Measurements from ENCODE around the gene IFIH1. TPM values are rescaled to one million over a fixed set of nuclear protein-coding genes. Genes with fewer than 3 reads are reported as not detected.

The IFIH1 gene
- 9.4 TPM for total RNA-seq

DNA sequence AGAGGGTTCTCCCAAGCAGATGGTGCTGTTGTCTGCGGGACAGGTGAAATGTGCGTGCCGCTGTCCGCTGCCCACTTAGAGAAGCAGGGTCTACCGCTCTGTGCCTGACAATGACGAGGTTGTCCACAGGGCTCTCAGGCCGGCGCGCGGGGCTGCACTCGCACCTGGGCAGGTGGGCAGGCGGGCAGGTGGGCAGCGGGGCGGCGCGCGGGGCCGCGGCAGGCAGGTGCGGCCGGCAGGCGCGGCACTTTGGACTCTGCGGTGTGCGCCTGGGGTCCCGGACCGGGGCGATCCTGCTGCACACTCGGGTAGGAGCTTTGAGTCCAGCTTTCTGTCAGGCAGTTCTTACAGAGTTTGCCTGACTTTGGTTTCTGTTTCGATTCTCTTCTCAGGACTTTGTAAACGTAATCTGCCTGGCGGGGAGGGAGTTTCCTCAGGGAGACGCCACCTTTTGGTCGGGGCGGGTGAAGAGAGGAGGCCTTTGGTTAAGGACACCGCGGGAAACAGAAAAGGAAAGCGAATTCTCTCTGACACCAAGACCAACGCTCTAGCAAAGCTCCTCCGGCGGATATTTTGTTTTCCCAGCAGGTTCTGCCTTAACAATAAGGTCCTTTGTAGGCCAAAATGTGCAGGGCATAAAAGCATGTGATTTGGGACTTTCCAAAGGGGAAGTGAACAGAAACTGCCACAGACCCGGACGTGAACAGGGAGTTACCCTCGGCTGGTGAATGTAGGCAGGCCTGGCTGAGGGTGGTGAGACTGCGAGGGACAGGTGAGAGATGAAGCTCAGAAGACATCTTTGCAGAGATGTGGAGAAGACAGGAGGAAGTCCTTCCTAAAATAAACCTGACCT, at the start of gene IFIH1:
Gene IFIH1 (minus strand): TSS at position 357 of the 853 bp plus-strand sequence. CDS start 377 bp downstream, outside the sequence.
- ATAC-seq, result peak; percentile 94
- peak; percentile 89 for DNase-seq (ENCODE audit: low spot score)

- DNase-seq (ENCODE audit: low spot score) (no peak), ATAC-seq (no peak)
Measured at GRCh38 chr2:162365392-162365791, 46.9 kb upstream of the IFIH1 start.

- ATAC-seq, result no peak
- DNase-seq (ENCODE audit: low spot score), result no peak
Measured at GRCh38 chr2:162344617-162344950, 26.1 kb upstream of the IFIH1 start.

GRCh38 chr2:162343824-162344616, 25.5 kb upstream of the IFIH1 start, which contains the start of gene GCA:
Gene GCA (plus strand): TSS chr2:162344132. CDS start chr2:162344249, 117 bp downstream.
- DNase-seq (ENCODE audit: low spot score) (peak; percentile 97), ATAC-seq (peak; percentile 98)

GRCh38 chr2:162343492-162343823, 25.0 kb upstream of the IFIH1 start:
- DNase-seq (ENCODE audit: low spot score) (no peak), ATAC-seq (no peak)

DNA sequence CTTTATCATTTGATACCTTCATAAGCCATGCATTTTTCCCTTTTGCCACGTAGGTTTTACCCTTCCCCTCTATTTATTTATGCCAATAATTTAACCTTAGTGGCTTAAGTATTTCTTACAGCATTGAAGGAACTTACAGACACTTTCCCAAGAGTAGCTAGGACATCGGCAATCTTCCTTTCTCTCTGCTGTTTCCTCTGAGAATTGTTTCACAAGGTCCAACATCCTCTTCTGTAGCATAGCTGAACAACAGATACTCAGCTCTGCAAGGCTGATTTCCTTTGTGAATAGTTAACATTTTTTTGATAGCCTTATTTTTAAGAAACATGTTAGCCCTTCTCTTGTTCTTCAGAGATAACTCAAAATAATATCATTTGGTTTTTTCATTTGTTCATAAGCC, 24.4 kb upstream of the IFIH1 start:
- ATAC-seq (no peak), DNase-seq (ENCODE audit: low spot score) (no peak)

- DNase-seq (ENCODE audit: low spot score) (no peak), ATAC-seq (no peak)
Measured at GRCh38 chr2:162342321-162342720, 23.8 kb upstream of the IFIH1 start.

- DNase-seq (ENCODE audit: low spot score) (no peak), ATAC-seq (no peak)
Measured at GRCh38 chr2:162340822-162341221, 22.3 kb upstream of the IFIH1 start.

DNA sequence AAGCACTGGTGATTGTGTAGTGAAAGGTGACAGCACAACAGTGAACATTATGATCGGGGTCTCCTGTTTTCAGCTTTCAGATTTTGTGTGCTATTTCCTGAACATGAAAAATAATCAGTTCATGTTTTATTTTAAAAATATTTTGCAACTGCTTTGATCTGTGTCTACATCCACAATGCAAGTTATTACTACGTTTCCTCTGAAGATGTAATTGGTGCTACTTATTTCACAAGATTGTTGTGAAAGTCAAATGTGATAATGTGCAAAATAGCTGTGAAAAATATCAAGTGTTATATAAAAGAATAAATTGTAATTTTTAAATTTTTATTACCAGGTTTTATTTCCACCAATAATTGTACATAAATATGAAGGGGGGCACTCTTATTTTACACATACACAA, 19.4 kb upstream of the IFIH1 start:
- DNase-seq (ENCODE audit: low spot score), result no peak
- ATAC-seq, result no peak

DNA sequence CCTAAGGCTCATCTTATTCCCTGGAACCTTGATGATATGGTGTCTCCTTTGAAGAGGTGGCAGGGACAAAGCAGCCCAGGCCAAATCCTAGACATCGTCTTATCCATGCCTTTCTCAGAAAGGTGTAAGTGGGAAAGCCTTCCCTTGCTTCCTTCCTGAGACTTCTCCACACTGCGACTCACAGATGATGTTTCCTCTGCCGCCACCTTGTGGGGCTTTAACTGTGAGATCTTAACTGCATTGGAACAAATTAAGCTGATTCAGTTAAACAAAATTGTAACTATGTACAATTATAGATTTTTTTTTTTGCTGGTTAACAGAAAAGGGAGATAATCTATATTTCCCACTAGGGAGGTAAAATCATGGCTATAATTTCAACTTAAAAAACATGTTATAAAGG, 15.5 kb upstream of the IFIH1 start:
- no peak for DNase-seq (ENCODE audit: low spot score)
- ATAC-seq, result peak; percentile 82

DNA sequence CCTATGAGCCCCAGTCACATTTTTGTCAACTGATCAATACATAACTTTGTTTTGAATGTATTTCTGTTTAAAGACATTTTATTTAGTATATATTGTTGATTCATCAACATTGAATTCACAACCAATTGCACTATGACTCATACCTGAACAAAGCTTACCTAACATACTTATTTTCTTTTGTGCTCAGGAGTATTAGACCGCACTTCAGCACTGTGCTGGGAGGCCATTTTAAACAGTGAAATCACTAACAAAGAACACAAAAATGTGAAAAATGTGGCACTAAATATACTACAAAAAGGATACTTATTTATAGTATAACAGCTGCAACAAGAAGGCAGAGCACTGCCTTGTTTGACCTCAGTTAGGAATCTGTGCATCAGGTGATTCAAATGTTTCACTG, 12.4 kb upstream of the IFIH1 start:
- ATAC-seq, result no peak
- DNase-seq (ENCODE audit: low spot score), result no peak

DNA sequence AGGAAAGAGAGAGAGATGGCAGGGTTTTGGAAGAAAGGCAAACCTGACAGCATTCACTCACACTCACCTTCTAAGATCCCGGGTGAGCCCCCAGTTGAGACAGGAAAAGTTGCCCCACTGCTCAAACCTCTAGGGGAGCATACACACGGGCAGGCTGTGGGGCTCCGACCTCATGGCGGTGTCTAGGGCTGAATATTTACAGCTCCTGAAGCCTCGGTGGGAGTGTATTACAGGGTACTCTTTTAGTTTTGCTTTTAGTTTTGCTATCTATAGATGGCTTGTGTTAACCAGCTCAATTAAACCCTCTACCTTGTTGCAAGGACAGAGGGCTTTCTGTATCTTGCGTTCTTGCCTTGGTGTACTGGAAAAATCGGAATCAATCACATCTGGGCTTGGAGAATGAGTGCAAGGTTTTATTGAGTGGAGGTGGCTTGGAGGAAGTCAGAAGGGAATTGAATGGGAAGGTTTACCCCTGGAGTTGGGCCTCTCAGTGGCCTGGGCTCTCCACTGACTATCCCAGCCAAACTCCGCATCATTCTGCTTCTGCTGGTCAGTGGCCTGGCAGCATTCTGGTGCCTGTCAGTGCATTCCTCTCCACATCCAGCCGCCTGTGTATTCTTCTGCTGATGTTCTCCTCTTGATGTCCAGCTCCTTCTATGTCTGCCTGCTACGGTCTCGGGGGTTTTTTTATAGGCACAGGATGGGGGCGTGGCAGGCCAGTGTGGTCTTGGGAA, 10.1 kb upstream of the IFIH1 start:
- no peak for ATAC-seq
- DNase-seq (ENCODE audit: low spot score), result no peak

DNA sequence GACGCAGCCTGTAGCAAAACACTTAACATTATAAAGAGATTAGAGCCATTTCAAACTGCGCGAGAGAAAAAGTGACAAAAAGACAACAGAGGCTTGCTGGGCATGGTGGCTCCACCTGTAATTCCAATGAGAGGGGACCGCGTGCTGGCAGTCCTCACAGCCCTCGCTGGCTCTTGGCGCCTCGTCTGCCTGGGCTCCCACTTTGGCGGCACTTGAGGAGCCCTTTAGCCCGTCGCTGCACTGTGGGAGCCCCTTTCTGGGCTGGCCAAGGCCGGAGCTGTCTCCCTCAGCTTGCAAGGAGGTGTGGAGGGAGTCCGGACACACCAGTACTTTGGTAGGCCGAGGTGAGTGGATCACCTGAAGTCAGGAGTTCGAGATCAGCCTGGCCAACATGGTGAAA, 9.3 kb upstream of the IFIH1 start:
- ATAC-seq (no peak), DNase-seq (ENCODE audit: low spot score) (no peak)

GRCh38 chr2:162327134-162327769, 8.8 kb upstream of the IFIH1 start:
- ATAC-seq (no peak), DNase-seq (ENCODE audit: low spot score) (no peak)

DNA sequence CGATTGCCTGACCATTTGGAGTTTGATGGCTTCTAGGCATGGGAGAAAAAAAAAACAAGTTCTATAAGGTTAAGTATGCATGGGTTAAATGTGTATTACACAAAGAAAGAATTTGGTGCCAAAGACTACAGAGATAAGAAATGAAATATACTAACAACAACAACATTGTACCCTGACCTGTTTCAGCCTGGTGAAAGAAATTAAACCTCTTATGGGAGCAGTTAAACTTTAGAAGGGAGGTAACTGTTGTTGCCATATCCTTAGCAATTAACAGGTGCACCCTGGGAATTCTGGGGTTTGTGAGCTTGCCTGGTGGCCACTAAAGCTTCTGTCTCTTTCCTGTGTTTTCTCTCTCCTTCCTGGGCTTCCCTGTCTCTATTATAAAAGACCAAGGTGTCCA, 6.5 kb upstream of the IFIH1 start:
- no peak for DNase-seq (ENCODE audit: low spot score)
- no peak for ATAC-seq

GRCh38 chr2:162320864-162321517, 2.5 kb upstream of the IFIH1 start:
- DNase-seq (ENCODE audit: low spot score), result no peak
- ATAC-seq, result no peak

DNA sequence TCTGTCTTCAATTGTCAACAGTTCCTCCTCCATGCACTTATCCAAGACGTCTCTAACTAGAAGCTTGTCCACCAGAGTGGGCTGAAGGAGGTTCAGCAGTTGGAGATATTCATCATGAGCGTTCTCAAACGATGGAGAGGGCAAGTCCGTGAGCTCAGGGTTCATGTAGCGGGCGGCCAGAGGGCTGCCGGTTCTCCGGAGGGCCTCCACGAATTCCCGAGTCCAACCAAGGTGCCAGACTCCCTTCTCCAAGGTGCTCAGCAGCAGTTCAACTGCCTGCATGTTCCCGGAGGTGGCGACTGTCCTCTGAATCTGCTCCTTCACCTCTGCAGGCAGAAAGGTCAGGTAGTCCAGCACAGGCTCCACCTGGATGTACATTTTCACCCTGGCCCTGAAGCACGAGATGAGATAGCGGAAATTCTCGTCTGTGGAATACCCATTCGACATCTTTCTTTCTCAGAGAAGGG, 590 bp downstream of the IFIH1 start:
- ATAC-seq, result peak; percentile 54
- DNase-seq (ENCODE audit: low spot score), result peak; percentile 54

- ATAC-seq (no peak), DNase-seq (ENCODE audit: low spot score) (no peak)
Measured at GRCh38 chr2:162317058-162317742, 1.3 kb downstream of the IFIH1 start.

DNA sequence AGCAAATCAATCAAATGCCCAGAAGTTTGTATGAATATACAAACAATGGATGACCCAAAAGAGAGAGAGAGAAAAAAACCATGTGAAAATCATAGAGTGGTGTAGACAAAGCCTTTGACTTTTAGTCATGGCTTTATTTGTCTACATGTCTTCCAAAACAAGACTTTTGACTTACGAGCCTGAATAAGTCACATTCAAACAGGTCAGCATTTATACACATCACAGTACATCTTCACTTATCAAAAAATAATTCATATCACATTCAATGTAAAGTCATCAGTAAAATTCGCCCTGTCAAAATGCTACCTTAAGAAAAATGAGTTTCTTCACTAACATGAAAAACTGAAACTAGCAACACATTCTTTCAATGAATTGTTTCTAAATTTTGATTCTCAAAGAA, 1.9 kb downstream of the IFIH1 start:
- DNase-seq (ENCODE audit: low spot score) (no peak), ATAC-seq (no peak)

GRCh38 chr2:162315938-162316337, 2.5 kb downstream of the IFIH1 start:
- no peak for ATAC-seq
- no peak for DNase-seq (ENCODE audit: low spot score)
